GM18505 (cell line): ENCODE results near the gene CYP2B6.

Experiments used
- ATAC-seq: cut with Tn5 transposase; IDR thresholded peaks from one replicate; pipeline ENCODE4 v1.9.1; 2021; ENCODE audit not compliant: unreplicated experiment
- POLR2A ChIP-seq: IDR thresholded peaks from 4 replicates; pipeline ENCODE4 v1.6.1; 2011; ENCODE audit warnings: borderline replicate concordance; ENCODE audit not compliant: insufficient read depth, insufficient read length; ENCODE audit errors: extremely low read depth

The CYP2B6 gene

GRCh38 chr19:41064974-41065569 lies 74.0 kb downstream of the CYP2B6 start:
- no peak for ATAC-seq
- no peak for TF ChIP-seq POLR2A
